ENCODE data around the gene HSD3B2.
A peak's percentile ranks its signal among the peaks of the same experiment; 100 is the strongest.

HSD3B2 gene

DNA sequence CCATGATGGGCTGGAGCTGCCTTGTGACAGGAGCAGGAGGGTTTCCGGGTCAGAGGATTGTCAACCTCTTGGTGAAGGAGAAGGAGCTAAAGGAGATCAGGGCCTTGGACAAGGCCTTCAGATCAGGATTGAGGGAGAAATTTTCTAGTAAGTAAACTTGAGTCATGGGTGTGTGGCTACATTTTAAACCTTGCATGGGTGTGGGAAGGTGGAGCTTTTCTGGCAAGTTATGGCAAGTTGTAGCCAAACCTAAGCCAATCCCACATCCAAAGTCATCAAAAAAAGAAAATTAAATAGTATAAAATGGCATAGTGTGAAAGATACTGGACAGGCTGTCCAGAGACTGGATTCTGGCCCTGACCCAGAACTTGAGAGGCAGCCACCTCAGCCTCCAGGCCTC is 52.3 kb downstream of the HSD3B2 start:
- Mint-ChIP-seq H3K4me3 (no peak overlapping the region), H3K4me1 (no peaks in the 10 kb centered on the region), H3K9me3 (no peaks in the 10 kb centered on the region), H3K27me3 (peaks cover 7% of the 10 kb centered on the region), H3K27ac (no peak overlapping the region)
- no peak for DNase-seq
- ATAC-seq, result no peak

DNA sequence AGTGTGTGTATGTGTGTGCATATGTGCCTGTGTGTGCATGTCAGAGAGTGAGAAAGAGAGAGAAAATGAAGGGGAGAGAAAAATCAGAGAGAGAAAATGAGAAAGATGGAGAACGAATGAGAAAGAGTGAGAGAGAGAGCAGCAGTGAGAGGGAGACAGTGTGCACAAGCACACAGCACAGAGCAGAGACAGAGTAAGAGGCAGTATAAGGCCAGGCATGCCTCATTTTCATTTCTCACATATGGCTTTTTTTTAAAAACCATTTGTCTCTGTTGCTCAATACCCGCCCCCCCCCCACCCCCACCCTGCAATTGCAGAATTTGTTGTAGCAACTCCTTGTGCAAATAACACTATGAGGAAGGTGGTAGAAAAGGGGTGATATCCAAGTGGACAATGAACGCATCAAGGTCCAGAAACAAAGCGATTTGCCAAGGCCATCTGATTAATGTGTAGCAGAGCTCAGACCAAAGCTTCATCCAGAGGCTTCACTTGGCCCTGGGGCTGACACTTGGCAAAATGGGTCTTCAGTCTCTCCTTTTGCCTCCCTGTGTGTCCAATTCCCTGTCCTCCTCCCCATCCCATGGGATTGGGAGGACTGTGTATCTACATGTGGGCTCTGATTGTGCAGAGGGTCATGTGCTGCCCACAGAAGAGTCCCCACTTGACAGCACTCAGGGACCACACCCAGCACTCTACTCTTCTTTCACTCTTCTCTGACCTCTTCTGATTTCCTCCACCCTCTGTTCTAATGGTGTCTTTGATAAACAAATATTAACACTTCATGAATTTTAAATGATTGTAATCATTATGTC is 53.1 kb downstream of the HSD3B2 start:
- no peak overlapping the region for H3K27ac Mint-ChIP-seq
- H3K27me3 Mint-ChIP-seq, result peaks cover 7% of the 10 kb centered on the region
- no peak for DNase-seq
- H3K9me3 Mint-ChIP-seq, result no peaks in the 10 kb centered on the region
- ATAC-seq, result no peak
- H3K4me3 Mint-ChIP-seq, result no peak overlapping the region
- H3K4me1 Mint-ChIP-seq, result no peaks in the 10 kb centered on the region

DNA sequence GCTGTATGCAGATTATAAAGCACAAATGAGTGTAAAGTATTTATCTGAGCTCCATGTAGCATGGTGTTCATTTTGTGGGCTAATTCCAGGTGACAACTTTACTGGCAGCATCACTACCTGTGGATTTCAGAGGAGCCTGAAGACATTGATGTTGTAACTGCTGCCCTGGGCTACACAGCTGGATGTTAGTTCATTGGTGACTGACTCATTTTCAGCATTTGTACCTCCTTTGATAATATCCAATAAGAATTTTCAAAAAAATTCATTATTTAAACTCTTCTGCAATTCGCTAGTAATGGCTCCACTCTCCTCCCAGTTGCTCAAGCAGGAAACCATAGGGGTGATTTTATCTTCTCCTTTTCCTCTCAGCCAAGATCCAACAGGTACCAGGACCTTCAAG is 54.8 kb downstream of the HSD3B2 start:
- ATAC-seq (no peak), DNase-seq (no peak)
- Mint-ChIP-seq H3K9me3 (no peaks in the 10 kb centered on the region), H3K27me3 (peaks cover 7% of the 10 kb centered on the region), H3K4me1 (no peaks in the 10 kb centered on the region), H3K27ac (peak overlapping the region in 1 of 2 donors; percentile 4), H3K4me3 (no peak overlapping the region)

DNA sequence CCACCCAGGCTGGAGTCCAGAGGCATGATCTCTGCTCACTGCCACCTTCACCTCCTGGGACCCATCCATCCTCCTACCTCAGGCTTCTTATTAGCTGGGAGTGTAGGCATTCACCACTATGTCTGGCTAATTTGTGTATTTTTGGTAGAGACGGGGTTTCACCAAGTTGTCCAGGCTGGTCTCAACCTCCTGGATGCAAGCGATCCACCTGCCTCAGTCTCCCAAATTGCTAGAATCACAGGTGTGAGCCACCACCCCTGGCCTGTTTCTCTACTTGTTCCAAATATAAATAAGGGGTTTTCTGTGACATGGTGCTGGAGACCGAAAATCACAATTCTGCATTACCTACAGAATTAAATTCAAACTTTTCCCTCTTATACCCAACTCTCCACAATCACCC is 55.4 kb downstream of the HSD3B2 start:
- Mint-ChIP-seq H3K9me3 (no peaks in the 10 kb centered on the region), H3K4me3 (no peak overlapping the region), H3K27ac (no peak overlapping the region), H3K4me1 (no peaks in the 10 kb centered on the region), H3K27me3 (peaks cover 7% of the 10 kb centered on the region)
- no peak for DNase-seq
- no peak for ATAC-seq

DNA sequence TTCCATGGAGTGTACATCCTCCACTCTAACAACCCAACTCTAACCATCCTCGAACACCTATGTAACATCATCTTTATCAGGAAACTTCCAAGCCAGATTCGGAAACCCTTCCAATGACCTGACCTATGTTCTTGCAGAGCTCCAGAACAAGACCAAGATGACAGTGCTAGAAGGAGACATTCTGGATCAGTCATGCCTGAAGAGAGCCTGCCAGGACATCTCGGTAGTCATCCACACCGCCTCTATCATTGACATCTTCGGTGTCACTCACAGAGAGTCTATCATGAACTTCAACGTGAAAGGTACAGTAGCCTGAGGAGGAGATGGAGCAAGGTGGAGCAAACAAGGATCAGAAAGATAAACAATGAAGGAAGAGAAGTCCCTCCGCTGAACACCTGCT is 56.0 kb downstream of the HSD3B2 start:
- no peak overlapping the region for H3K4me3 Mint-ChIP-seq

DNA sequence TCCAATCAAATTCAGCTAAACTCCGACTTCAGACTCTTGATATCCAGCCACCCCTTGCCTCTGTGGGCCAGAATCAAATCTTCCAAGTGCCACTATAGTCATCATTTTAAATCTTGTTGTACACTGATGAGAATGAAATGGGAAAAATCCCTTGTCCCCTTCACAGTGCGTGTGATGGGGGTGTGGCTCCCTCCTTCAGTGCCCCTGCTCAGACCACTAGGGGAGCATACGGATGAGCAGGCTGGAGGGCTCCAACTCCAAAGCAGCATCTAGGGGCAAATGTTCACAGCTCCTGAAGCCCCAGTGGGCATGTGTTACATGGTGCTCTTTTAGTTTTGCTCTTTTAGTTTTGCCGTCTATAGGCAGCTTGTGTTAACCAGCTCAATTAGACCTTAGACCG is 56.6 kb downstream of the HSD3B2 start:
- Mint-ChIP-seq H3K9me3 (no peaks in the 10 kb centered on the region), H3K27me3 (peaks cover 14% of the 10 kb centered on the region), H3K27ac (no peak overlapping the region), H3K4me3 (no peak overlapping the region), H3K4me1 (no peaks in the 10 kb centered on the region)
- no peak for DNase-seq
- ATAC-seq, result no peak

More for the DNA sequence above, 56.0 kb downstream of the HSD3B2 start:
- DNase-seq, result no peak
- Mint-ChIP-seq H3K4me1 (no peaks in the 10 kb centered on the region), H3K27ac (peak overlapping the region in 1 of 2 donors; percentile 1), H3K27me3 (peaks cover 10% of the 10 kb centered on the region), H3K9me3 (no peaks in the 10 kb centered on the region)
- ATAC-seq, result no peak

DNA sequence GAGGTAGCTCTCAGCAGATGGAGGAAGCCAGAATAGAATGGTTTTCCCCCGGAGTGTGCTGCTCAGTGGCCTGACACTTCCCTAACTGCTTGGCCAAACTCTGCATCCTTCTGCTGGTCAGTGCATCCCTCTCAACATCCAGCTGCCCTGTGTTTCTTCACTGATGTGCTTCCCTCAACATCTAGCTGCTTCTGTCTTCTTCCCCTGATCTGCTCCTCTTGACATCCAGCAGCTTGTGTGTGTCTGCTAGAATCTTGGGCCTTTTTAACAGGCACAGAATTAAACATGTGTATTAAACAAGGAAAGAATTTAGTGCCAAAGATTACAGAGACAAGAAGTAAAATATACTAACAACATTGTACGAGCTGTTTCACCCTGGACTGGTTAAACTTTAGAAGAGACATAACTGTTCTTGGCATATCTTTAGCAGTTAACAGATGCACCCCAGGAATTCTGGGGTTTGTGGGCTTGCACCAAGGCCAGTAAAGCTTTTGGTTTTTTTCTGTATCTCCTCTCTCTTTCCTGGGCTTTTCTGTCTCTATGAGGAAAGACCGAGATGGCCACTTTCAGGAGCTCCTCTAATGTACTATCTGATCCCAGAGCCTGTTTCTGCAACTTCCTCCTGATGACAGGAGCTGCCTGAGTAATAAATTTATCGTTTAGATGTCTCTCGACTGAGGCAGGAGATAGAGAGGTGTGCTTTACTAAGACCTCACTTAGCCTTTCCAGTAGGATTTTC is 57.3 kb downstream of the HSD3B2 start:
- DNase-seq, result no peak
- no peak for ATAC-seq
- Mint-ChIP-seq H3K4me1 (no peaks in the 10 kb centered on the region), H3K9me3 (no peaks in the 10 kb centered on the region), H3K27ac (no peak overlapping the region), H3K4me3 (no peak overlapping the region), H3K27me3 (peaks cover 14% of the 10 kb centered on the region)
